Measurements from ENCODE around the gene ARID3C. TPM values are rescaled to one million over a fixed set of nuclear protein-coding genes. Genes with fewer than 3 reads are reported as not detected.

Gene ARID3C
- total and polyA plus RNA-seq, 2 experiments from 2014 or later = 0.49 TPM; not detected in 1

DNA sequence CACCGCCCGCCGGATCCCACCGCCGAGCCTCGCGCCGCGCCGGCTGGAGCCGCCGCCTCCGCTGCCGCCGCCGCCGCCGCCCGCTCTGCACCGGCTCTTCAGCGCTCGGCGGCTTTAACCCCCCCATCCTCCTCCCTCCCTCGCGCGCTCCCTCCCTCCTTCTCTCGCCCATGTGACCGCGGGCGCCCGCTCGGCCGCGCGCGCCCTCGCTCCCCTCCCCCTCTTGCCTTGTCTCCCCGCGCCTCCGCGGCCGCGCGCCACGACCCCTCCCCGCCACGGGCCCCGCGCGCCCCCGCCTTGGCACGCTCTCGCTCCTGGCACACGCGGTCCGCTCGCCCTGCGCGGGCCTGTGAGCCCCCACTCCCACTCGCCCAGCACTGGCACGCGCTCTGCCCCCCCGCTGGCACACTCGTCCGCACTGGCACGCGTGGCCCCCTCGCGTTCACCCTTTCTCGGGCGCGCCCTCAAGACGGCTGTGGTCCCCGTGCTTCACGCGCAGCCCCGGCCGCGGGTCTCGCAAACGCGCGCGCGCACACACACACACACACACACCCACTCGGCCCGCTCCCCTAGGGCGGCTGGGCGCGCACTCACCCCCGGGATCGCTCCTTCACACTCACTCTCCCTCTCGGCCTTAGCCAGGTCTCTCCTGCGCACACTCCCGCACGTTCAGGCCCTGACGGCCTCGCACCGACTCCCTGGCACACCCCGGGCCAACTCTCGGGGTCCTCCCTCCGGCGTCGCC, 39.1 kb downstream of the ARID3C start, which contains the start of gene CNTFR:
Gene CNTFR (minus strand): TSS at position 89 of the 745 bp plus-strand sequence. CDS start 20,743 bp downstream, outside the sequence.
- Mint-ChIP-seq H3K27ac (no peak within 1 kb of the TSS), H3K27me3 (ENCODE audit: insufficient read depth, low read depth, poor library complexity) (peaks cover 91% of the 10 kb centered on the region), H3K9me3 (peaks cover 3% of the 10 kb centered on the region; the same call in 1 of the 3 replicates), H3K4me1 (peaks cover 45% of the 10 kb centered on the region), H3K36me3 (ENCODE audit: low read depth) (no peaks in the 10 kb centered on the region; the same call in 2 of the 3 replicates), H3K4me3 (peak within 1 kb of the TSS; percentile 81)
- peak within 1 kb of the TSS; percentile 70 for H3K4me3 ChIP-seq
- H4K20me1 ChIP-seq (replicated peaks; ENCODE audit: insufficient read depth) = peaks cover 6% of the 10 kb centered on the region
- DNase-seq (ENCODE audit: low spot score) (peak; percentile 79), ATAC-seq (peak; percentile 27)
- H3K36me3 ChIP-seq (ENCODE audit: insufficient read depth) = no peaks in the 10 kb centered on the region
- TF ChIP-seq CREB1 (CRISPR knock-in tag; IDR thresholded peaks at IDR 0.05; ENCODE audit: low read depth) (no peak), ZNF331 (CRISPR knock-in tag; IDR thresholded peaks at IDR 0.05; ENCODE audit: low read depth) (no peak), POLR2AphosphoS5 (IDR thresholded peaks at IDR 0.05; ENCODE audit: low read depth) (no peak), EZH2 (IDR thresholded peaks at IDR 0.05; ENCODE audit: low read depth, unreplicated experiment) (no peak), NANOG (IDR thresholded peaks at IDR 0.05; ENCODE audit: borderline replicate concordance) (no peak), EZH2phosphoT487 (IDR thresholded peaks at IDR 0.05; ENCODE audit: unreplicated experiment) (no peak), STAT1 (IDR thresholded peaks at IDR 0.05; ENCODE audit: unreplicated experiment) (no peak), CTCF (conservative IDR thresholded peaks at IDR 0.05; ENCODE audit: low read depth in 2 of 2) (no peak), ZNF114 (CRISPR knock-in tag; IDR thresholded peaks at IDR 0.05) (no peak), JUNB (IDR thresholded peaks at IDR 0.05; ENCODE audit: unreplicated experiment) (no peak)
- TF ChIP-seq, protein P1, sequence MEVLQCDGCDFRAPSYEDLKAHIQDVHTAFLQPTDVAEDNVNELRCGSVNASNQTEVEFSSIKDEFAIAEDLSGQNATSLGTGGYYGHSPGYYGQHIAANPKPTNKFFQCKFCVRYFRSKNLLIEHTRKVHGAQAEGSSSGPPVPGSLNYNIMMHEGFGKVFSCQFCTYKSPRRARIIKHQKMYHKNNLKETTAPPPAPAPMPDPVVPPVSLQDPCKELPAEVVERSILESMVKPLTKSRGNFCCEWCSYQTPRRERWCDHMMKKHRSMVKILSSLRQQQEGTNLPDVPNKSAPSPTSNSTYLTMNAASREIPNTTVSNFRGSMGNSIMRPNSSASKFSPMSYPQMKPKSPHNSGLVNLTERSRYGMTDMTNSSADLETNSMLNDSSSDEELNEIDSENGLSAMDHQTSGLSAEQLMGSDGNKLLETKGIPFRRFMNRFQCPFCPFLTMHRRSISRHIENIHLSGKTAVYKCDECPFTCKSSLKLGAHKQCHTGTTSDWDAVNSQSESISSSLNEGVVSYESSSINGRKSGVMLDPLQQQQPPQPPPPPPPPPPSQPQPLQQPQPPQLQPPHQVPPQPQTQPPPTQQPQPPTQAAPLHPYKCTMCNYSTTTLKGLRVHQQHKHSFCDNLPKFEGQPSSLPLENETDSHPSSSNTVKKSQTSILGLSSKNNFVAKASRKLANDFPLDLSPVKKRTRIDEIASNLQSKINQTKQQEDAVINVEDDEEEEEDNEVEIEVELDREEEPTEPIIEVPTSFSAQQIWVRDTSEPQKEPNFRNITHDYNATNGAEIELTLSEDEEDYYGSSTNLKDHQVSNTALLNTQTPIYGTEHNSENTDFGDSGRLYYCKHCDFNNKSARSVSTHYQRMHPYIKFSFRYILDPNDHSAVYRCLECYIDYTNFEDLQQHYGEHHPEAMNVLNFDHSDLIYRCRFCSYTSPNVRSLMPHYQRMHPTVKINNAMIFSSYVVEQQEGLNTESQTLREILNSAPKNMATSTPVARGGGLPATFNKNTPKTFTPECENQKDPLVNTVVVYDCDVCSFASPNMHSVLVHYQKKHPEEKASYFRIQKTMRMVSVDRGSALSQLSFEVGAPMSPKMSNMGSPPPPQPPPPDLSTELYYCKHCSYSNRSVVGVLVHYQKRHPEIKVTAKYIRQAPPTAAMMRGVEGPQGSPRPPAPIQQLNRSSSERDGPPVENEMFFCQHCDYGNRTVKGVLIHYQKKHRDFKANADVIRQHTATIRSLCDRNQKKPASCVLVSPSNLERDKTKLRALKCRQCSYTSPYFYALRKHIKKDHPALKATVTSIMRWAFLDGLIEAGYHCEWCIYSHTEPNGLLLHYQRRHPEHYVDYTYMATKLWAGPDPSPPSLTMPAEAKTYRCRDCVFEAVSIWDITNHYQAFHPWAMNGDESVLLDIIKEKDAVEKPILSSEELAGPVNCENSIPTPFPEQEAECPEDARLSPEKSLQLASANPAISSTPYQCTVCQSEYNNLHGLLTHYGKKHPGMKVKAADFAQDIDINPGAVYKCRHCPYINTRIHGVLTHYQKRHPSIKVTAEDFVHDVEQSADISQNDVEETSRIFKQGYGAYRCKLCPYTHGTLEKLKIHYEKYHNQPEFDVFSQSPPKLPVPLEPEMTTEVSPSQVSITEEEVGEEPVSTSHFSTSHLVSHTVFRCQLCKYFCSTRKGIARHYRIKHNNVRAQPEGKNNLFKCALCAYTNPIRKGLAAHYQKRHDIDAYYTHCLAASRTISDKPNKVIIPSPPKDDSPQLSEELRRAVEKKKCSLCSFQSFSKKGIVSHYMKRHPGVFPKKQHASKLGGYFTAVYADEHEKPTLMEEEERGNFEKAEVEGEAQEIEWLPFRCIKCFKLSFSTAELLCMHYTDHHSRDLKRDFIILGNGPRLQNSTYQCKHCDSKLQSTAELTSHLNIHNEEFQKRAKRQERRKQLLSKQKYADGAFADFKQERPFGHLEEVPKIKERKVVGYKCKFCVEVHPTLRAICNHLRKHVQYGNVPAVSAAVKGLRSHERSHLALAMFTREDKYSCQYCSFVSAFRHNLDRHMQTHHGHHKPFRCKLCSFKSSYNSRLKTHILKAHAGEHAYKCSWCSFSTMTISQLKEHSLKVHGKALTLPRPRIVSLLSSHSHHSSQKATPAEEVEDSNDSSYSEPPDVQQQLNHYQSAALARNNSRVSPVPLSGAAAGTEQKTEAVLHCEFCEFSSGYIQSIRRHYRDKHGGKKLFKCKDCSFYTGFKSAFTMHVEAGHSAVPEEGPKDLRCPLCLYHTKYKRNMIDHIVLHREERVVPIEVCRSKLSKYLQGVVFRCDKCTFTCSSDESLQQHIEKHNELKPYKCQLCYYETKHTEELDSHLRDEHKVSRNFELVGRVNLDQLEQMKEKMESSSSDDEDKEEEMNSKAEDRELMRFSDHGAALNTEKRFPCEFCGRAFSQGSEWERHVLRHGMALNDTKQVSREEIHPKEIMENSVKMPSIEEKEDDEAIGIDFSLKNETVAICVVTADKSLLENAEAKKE (CRISPR knock-in tag; IDR thresholded peaks at IDR 0.05) = no peak
- TF ChIP-seq, protein P2, sequence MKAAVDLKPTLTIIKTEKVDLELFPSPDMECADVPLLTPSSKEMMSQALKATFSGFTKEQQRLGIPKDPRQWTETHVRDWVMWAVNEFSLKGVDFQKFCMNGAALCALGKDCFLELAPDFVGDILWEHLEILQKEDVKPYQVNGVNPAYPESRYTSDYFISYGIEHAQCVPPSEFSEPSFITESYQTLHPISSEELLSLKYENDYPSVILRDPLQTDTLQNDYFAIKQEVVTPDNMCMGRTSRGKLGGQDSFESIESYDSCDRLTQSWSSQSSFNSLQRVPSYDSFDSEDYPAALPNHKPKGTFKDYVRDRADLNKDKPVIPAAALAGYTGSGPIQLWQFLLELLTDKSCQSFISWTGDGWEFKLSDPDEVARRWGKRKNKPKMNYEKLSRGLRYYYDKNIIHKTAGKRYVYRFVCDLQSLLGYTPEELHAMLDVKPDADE (IDR thresholded peaks at IDR 0.05) = no peak
- TF ChIP-seq, protein P3, sequence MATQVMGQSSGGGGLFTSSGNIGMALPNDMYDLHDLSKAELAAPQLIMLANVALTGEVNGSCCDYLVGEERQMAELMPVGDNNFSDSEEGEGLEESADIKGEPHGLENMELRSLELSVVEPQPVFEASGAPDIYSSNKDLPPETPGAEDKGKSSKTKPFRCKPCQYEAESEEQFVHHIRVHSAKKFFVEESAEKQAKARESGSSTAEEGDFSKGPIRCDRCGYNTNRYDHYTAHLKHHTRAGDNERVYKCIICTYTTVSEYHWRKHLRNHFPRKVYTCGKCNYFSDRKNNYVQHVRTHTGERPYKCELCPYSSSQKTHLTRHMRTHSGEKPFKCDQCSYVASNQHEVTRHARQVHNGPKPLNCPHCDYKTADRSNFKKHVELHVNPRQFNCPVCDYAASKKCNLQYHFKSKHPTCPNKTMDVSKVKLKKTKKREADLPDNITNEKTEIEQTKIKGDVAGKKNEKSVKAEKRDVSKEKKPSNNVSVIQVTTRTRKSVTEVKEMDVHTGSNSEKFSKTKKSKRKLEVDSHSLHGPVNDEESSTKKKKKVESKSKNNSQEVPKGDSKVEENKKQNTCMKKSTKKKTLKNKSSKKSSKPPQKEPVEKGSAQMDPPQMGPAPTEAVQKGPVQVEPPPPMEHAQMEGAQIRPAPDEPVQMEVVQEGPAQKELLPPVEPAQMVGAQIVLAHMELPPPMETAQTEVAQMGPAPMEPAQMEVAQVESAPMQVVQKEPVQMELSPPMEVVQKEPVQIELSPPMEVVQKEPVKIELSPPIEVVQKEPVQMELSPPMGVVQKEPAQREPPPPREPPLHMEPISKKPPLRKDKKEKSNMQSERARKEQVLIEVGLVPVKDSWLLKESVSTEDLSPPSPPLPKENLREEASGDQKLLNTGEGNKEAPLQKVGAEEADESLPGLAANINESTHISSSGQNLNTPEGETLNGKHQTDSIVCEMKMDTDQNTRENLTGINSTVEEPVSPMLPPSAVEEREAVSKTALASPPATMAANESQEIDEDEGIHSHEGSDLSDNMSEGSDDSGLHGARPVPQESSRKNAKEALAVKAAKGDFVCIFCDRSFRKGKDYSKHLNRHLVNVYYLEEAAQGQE (IDR thresholded peaks at IDR 0.05; ENCODE audit: unreplicated experiment) = no peak
- H3K27me3 ChIP-seq (ENCODE audit: insufficient read depth) = peaks cover 100% of the 10 kb centered on the region
- H3F3A ChIP-seq (replicated peaks; ENCODE audit: low read depth) = no peaks in the 10 kb centered on the region
- peaks cover 52% of the 10 kb centered on the region for H3K4me1 ChIP-seq (ENCODE audit: insufficient read depth)
- no peaks in the 10 kb centered on the region for H3K9me2 ChIP-seq (ENCODE audit: insufficient read depth)
- no peaks in the 10 kb centered on the region for H3K79me2 ChIP-seq (replicated peaks; ENCODE audit: insufficient read depth)
- no peak within 1 kb of the TSS for H3K27ac ChIP-seq (ENCODE audit: low read depth)
- H2AFZ ChIP-seq = peak within 1 kb of the TSS; percentile 97
- H3K4me2 ChIP-seq = peak within 1 kb of the TSS; percentile 94

Measured in GM23338 (cell line).